Liver (tissue), 9 donors: ENCODE measurements around the gene SPTBN5. TPM values are rescaled to one million over a fixed set of nuclear protein-coding genes. Genes with fewer than 3 reads are reported as not detected.

Experiments used
- DNase-seq: peaks from one replicate; pipeline ENCODE4 v3.0.0-alpha.2; 2017; ENCODE audit warnings: low spot score
- H3K27ac ChIP-seq, 2 donors: one replicate each; pipeline ENCODE4 v1.7.0; 2013; ENCODE audit warnings: inconsistent platforms in 2 of 2, low read length in 2 of 2, control low read depth in 1 of 2, low read depth in 1 of 2, mild to moderate bottlenecking in 1 of 2
- H3K27me3 ChIP-seq, 4 donors: one replicate each; pipeline versions ENCODE4 v1.6.1 to v1.7.0; 2013; ENCODE audit warnings: low read length in 3 of 4, inconsistent platforms in 1 of 4, mild to moderate bottlenecking in 1 of 4, moderate library complexity in 1 of 4; ENCODE audit not compliant: control insufficient read depth in 4 of 4, insufficient read depth in 4 of 4
- H3K36me3 ChIP-seq, 4 donors: one replicate each; pipeline versions ENCODE4 v1.6.1 to v1.7.0; 2013; ENCODE audit warnings: low read length in 3 of 4, mild to moderate bottlenecking in 3 of 4, low read depth in 1 of 4, moderate library complexity in 1 of 4; ENCODE audit not compliant: control insufficient read depth in 4 of 4, insufficient read depth in 3 of 4
- H3K4me1 ChIP-seq, 4 donors: one replicate each; pipeline versions ENCODE4 v1.6.1 to v1.7.0; 2013; ENCODE audit warnings: low read length in 3 of 4, mild to moderate bottlenecking in 3 of 4, moderate library complexity in 1 of 4; ENCODE audit not compliant: control insufficient read depth in 4 of 4, insufficient read depth in 4 of 4
- H3K4me3 ChIP-seq, 3 donors: one replicate each; pipeline versions ENCODE4 v1.6.1 to v1.7.0; 2013; ENCODE audit warnings: low read length in 3 of 3, control low read depth in 1 of 3, low read depth in 1 of 3, mild to moderate bottlenecking in 1 of 3
- H3K9ac ChIP-seq, 2 donors: one replicate each; pipeline ENCODE4 v1.7.0; 2013; ENCODE audit warnings: low read length in 2 of 2, mild to moderate bottlenecking in 2 of 2, moderate library complexity in 2 of 2, control low read depth in 1 of 2, low read depth in 1 of 2
- H3K9me3 ChIP-seq, 4 donors: one replicate each; pipeline versions ENCODE4 v1.6.1 to v1.7.0; 2013; ENCODE audit warnings: low read length in 3 of 4; ENCODE audit not compliant: control insufficient read depth in 4 of 4
- ATF3 ChIP-seq: IDR thresholded peaks from 2 replicates; pipeline ENCODE4 v1.6.1; 2016; ENCODE audit warnings: antibody characterized with exemption
- CTCF ChIP-seq: fragments of 150-350 bp; IDR thresholded peaks from 2 replicates; pipeline ENCODE4 v1.5.1; 2017; ENCODE audit warnings: improper control_type of control experiment, low read depth, low read length; ENCODE audit not compliant: missing input control
- FOXA1 ChIP-seq: IDR thresholded peaks from 2 replicates; pipeline ENCODE4 v1.6.1; 2016; ENCODE audit warnings: antibody characterized with exemption
- FOXA2 ChIP-seq: IDR thresholded peaks from 2 replicates; pipeline ENCODE4 v1.6.1; 2016; ENCODE audit warnings: antibody characterized with exemption
- GABPA ChIP-seq, 2 donors: IDR thresholded peaks in 1 of 2; conservative IDR thresholded peaks in 1 of 2; 2 replicates each; pipeline ENCODE4 v1.6.1; 2016; ENCODE audit warnings: antibody characterized with exemption in 2 of 2, mild to moderate bottlenecking in 1 of 2, moderate library complexity in 1 of 2
- HNF4A ChIP-seq, 2 donors: conservative IDR thresholded peaks; 2 replicates each; pipeline ENCODE4 v1.6.1; 2016; ENCODE audit warnings: antibody characterized with exemption in 2 of 2, mild to moderate bottlenecking in 2 of 2
- HNF4G ChIP-seq: IDR thresholded peaks from 2 replicates; pipeline ENCODE4 v1.6.1; 2016; ENCODE audit warnings: antibody characterized with exemption
- JUND ChIP-seq, 2 donors: IDR thresholded peaks; 2 replicates each; pipeline ENCODE4 v1.6.1; 2016; ENCODE audit warnings: antibody characterized with exemption in 2 of 2
- MAX ChIP-seq: IDR thresholded peaks from 2 replicates; pipeline ENCODE4 v1.6.1; 2016; ENCODE audit warnings: antibody characterized with exemption
- RAD21 ChIP-seq, 2 donors: IDR thresholded peaks; 2 replicates each; pipeline ENCODE4 v1.6.1; 2016; ENCODE audit warnings: antibody characterized with exemption in 2 of 2, mild to moderate bottlenecking in 2 of 2
- REST ChIP-seq: IDR thresholded peaks from 2 replicates; pipeline ENCODE4 v1.6.1; 2016; ENCODE audit warnings: antibody characterized with exemption, mild to moderate bottlenecking
- RXRA ChIP-seq, 2 donors: IDR thresholded peaks; 2 replicates each; pipeline ENCODE4 v1.6.1; 2017 to 2018; ENCODE audit warnings: antibody characterized with exemption in 2 of 2, mild to moderate bottlenecking in 1 of 2
- SP1 ChIP-seq: IDR thresholded peaks from 2 replicates; pipeline ENCODE4 v1.6.1; 2018; ENCODE audit warnings: antibody characterized with exemption, mild to moderate bottlenecking
- YY1 ChIP-seq: IDR thresholded peaks from 2 replicates; pipeline ENCODE4 v1.6.1; 2016; ENCODE audit warnings: antibody characterized with exemption, mild to moderate bottlenecking
- ZBTB33 ChIP-seq: IDR thresholded peaks from 2 replicates; pipeline ENCODE4 v1.6.1; 2016; ENCODE audit warnings: antibody characterized with exemption
- WGBS: extraction: QIAGEN DNeasy Blood & Tissue Kit; methylation state at CpG from one replicate; pipeline ENCODE4 v1.1.7; 2013; 5-methylcytosine and 5-hydroxymethylcytosine counted together
- polyA plus RNA-seq, 2 donors: library from polyadenylated mRNA; stranded (reverse) in 1 of 2; unstranded in 1 of 2; fragments of 200-250 nt in 1 of 2; fragments of >200 nt in 1 of 2; fragmentation: Nextera tagmentation in 1 of 2; extraction: Ambion mirVana in 1 of 2; gene quantifications; one replicate each; pipeline versions ENCODE4 v1.2.1 to v1.2.3, GENCODE V29; 2013 to 2015
- total RNA-seq, 2 donors: library from RNA; depleted of rRNA; stranded (reverse); fragments of >200 nt; gene quantifications; one replicate each; pipeline ENCODE4 v1.2.3, GENCODE V29; 2014
- donor health status: healthy.
- donor health status: healthy.
- donor health status: healthy.
- donor health status: healthy.
- donor health status: healthy.

SPTBN5 gene
- total and polyA plus RNA-seq, 4 donors, result 0.12 to 1.7 (median 0.17) TPM

GRCh38 chr15:41928637-41929620, 35.1 kb upstream of the SPTBN5 start (continued):
- TF ChIP-seq REST, result no peak

- TF ChIP-seq GABPA (IDR thresholded peaks at IDR 0.05 in 1 of 2, conservative IDR thresholded peaks at IDR 0.05 in 1 of 2) (no peak), YY1 (peak; percentile 92), ATF3 (no peak), SP1 (peak; percentile 89), FOXA2 (peak; percentile 95), RAD21 (IDR thresholded peaks at IDR 0.05) (peak in 1 of 2 donors; percentile 36), ZBTB33 (peak; percentile 48), CTCF (no peak), HNF4A (conservative IDR thresholded peaks at IDR 0.05) (peak; percentile 72 to 75), HNF4G (no peak), MAX (peak; percentile 38), REST (peak; percentile 33), FOXA1 (peak; percentile 88), RXRA (IDR thresholded peaks at IDR 0.05) (peak; percentile 44 to 80), JUND (IDR thresholded peaks at IDR 0.05) (peak; percentile 33 to 73)
- Histone ChIP-seq H3K4me3 (no peak overlapping the region), H3K9ac (no peak overlapping the region), H3K9me3 (no peaks in the 10 kb centered on the region), H3K36me3 (no peaks in the 10 kb centered on the region), H3K4me1 (peaks cover 7 to 48% (median 44%) of the 10 kb centered on the region in 4 donors), H3K27ac (peak overlapping the region; percentile 56 to 74), H3K27me3 (no peaks in the 10 kb centered on the region)
- DNase-seq, result no peak
- WGBS, result 64% methylated on average over 6 of the region's 6 CpGs
These were observed 34.2 kb upstream of the SPTBN5 start for GRCh38 chr15:41928100-41928499.
